Calu3 (cell line): ENCODE data around the gene SHISA6. TPM values are rescaled to one million over a fixed set of nuclear protein-coding genes. Genes with fewer than 3 reads are reported as not detected.

Experiments used
- BruUV-seq: library from RNA; stranded (reverse); fragments of 400-500 nt; replicated peaks from 2 replicates; lab custom pipeline; 2021; lab: Mats Ljungman, UMichigan
- CTCF ChIA-PET: fragments of 300-600 bp; sonication (Branson Sonifier 250); formaldehyde crosslinking; loops from one replicate; lab custom pipeline; 2022; ENCODE audit warnings: antibody characterized with exemption; lab: Charles Lee
- DNase-seq: peaks from one replicate; pipeline ENCODE4 v3.0.0; 2022
- H3K27ac Mint-ChIP-seq: one replicate; pipeline ENCODE4 v1.8.0; 2022; ENCODE audit warnings: mixed read lengths; ENCODE audit not compliant: unreplicated experiment
- H3K27me3 Mint-ChIP-seq: one replicate; pipeline ENCODE4 v1.8.0; 2022; ENCODE audit warnings: mixed read lengths; ENCODE audit not compliant: unreplicated experiment
- H3K36me3 Mint-ChIP-seq: one replicate; pipeline ENCODE4 v1.8.0; 2022; ENCODE audit warnings: mild to moderate bottlenecking, moderate library complexity, mixed read lengths; ENCODE audit not compliant: insufficient read depth, unreplicated experiment
- H3K4me1 Mint-ChIP-seq: one replicate; pipeline ENCODE4 v1.8.0; 2022; ENCODE audit warnings: mild to moderate bottlenecking, low read depth, mixed read lengths; ENCODE audit not compliant: unreplicated experiment
- H3K4me3 Mint-ChIP-seq: one replicate; pipeline ENCODE4 v1.8.0; 2022; ENCODE audit warnings: mild to moderate bottlenecking, low read depth, moderate library complexity, mixed read lengths; ENCODE audit not compliant: unreplicated experiment
- H3K9me3 Mint-ChIP-seq: one replicate; pipeline ENCODE4 v1.8.0; 2022; ENCODE audit warnings: low read depth, mixed read lengths; ENCODE audit not compliant: unreplicated experiment
- intact Hi-C: fragments of 100-400 bp; cut with micrococcal nuclease; formaldehyde crosslinking; loops from one replicate; pipeline ENCODE4 v1.10.0; 2022; ENCODE audit not compliant: unreplicated experiment
- total RNA-seq: library from RNA; stranded (reverse); gene quantifications from 2 replicates; pipeline ENCODE4 v1.2.3, GENCODE V29; 2022
- TF ChIP-seq, protein P1 (sequence below): fragments of 200-600 bp; IDR thresholded peaks from one replicate; pipeline ENCODE4 v1.8.0; 2022; ENCODE audit warnings: antibody characterized with exemption; ENCODE audit not compliant: unreplicated experiment

The SHISA6 gene
- total RNA-seq, 1 experiment from 2014 or later = not detected

DNA sequence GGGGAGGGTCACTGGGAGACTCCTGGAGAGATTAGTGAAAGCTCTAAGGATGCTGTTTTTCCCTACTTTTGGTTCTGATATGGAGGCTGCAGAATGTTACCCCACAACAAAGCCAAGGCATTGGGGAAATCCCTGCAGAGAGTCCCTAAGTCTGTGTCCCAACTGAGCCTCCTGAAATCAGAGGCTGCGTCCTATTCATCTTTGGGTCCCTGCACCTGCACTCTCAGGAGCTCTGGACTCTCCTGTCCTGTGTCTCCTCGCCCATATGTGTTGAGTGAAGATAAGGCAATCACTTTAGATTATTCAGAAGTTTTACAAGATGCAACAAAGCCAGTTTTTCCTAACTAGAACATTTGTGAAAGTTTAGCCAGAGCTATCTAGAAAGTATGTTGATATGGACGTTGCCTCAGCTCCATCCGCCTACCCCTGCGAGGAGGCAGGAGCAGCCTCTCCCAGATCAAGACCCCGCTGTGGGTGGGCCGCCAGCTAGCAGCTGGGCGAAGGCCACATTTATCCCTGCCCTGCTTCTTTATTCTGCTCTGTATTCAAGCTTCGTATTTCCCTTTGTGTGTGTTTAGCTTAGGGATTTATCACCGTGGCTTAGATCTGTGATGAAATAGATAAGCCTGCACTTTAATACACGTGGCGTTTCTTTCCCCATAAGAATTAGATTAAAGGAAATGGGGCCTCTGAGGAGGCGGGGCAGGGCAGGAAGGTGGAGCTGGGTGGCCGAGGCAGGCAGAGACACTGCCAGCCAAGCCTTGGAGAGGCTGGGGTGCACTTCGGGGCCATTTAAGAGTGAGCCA is 37.4 kb downstream of the SHISA6 start:
- Mint-ChIP-seq H3K9me3 (peaks cover 3% of the 10 kb centered on the region), H3K36me3 (no peaks in the 10 kb centered on the region), H3K4me3 (no peak overlapping the region), H3K27ac (no peak overlapping the region), H3K4me1 (no peaks in the 10 kb centered on the region), H3K27me3 (no peaks in the 10 kb centered on the region)
- TF ChIP-seq, protein P1, sequence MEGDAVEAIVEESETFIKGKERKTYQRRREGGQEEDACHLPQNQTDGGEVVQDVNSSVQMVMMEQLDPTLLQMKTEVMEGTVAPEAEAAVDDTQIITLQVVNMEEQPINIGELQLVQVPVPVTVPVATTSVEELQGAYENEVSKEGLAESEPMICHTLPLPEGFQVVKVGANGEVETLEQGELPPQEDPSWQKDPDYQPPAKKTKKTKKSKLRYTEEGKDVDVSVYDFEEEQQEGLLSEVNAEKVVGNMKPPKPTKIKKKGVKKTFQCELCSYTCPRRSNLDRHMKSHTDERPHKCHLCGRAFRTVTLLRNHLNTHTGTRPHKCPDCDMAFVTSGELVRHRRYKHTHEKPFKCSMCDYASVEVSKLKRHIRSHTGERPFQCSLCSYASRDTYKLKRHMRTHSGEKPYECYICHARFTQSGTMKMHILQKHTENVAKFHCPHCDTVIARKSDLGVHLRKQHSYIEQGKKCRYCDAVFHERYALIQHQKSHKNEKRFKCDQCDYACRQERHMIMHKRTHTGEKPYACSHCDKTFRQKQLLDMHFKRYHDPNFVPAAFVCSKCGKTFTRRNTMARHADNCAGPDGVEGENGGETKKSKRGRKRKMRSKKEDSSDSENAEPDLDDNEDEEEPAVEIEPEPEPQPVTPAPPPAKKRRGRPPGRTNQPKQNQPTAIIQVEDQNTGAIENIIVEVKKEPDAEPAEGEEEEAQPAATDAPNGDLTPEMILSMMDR = no peak
- no peak for DNase-seq
- CTCF ChIA-PET = no interaction called here
- intact Hi-C loops = no loop called here
- BruUV-seq = no TSS peak

- CTCF ChIA-PET = no interaction called here
- no TSS peak for BruUV-seq
- Mint-ChIP-seq H3K4me1 (no peaks in the 10 kb centered on the region), H3K27me3 (no peaks in the 10 kb centered on the region), H3K4me3 (no peak overlapping the region), H3K36me3 (no peaks in the 10 kb centered on the region), H3K9me3 (peaks cover 3% of the 10 kb centered on the region), H3K27ac (no peak overlapping the region)
- TF ChIP-seq, protein P1 = no peak
- no peak for DNase-seq
- intact Hi-C loops = no loop called here
Measured at GRCh38 chr17:11278992-11279270, 37.9 kb downstream of the SHISA6 start.

GRCh38 chr17:11279776-11280344 is 38.8 kb downstream of the SHISA6 start:
- Mint-ChIP-seq H3K27me3 (no peaks in the 10 kb centered on the region), H3K27ac (no peak overlapping the region), H3K36me3 (no peaks in the 10 kb centered on the region), H3K4me1 (no peaks in the 10 kb centered on the region), H3K9me3 (peaks cover 3% of the 10 kb centered on the region), H3K4me3 (no peak overlapping the region)
- CTCF ChIA-PET = no interaction called here
- no TSS peak for BruUV-seq
- DNase-seq = no peak
- intact Hi-C loops = no loop called here
- TF ChIP-seq, protein P1 = no peak

DNA sequence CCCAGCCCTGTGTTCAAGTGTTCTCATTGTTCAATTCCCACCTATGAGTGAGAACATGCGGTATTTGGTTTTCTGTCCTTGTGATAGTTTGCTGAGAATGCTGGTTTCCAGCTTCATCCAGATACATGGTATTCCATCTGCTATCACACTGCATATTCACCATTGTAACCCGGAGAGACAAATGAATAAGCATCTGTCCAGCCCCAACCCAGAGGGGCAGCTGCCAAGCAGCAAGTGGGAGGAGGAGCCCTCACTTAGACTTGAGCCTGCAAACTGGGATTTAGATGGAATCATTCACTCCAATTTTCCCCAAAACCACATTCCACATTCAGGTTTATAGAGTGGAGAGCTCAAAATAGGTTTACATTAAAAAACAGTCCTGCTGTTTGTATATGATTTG is 41.6 kb downstream of the SHISA6 start:
- no peak overlapping the region for H3K27ac Mint-ChIP-seq
- CTCF ChIA-PET = no interaction called here
- TF ChIP-seq, protein P1 = no peak
- H3K9me3 Mint-ChIP-seq = peaks cover 6% of the 10 kb centered on the region
- H3K4me3 Mint-ChIP-seq = no peak overlapping the region
- BruUV-seq = no TSS peak
- no peaks in the 10 kb centered on the region for H3K27me3 Mint-ChIP-seq
- H3K36me3 Mint-ChIP-seq = no peaks in the 10 kb centered on the region
- DNase-seq = no peak
- intact Hi-C loops = no loop called here
- no peaks in the 10 kb centered on the region for H3K4me1 Mint-ChIP-seq
